GM18873 (cell line): Measurements from ENCODE around the gene CNTN6.

Source experiments
- ATAC-seq: cut with Tn5 transposase; IDR thresholded peaks from one replicate; pipeline ENCODE4 v1.9.1; 2021; ENCODE audit warnings: mild to moderate bottlenecking, moderate library complexity, moderate number of reproducible peaks; ENCODE audit not compliant: unreplicated experiment, low FRiP score

CNTN6 gene

DNA sequence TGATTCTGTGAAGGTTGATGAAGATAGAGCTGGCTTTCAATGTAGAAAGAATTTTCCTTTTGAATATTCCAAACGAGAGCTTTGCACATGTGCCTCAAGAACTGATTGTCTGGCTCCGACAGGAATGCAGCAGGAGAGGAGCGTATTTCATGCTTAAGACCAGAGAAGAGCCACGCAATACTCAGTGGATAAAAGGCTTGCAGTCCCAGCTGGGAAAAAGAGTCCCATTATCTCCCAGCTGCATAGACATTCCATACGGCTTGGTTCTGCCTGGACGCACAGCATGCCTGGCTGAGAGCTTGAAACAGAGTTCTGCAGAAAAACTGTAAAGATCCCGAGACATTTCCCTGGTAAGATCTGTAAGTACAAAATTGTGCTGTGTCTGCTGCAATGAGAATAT, at the start of gene CNTN6:
Gene CNTN6, plus strand, starts transcription at position 254 of the 400 bp plus-strand sequence. CDS start 54,985 bp downstream, outside the sequence.
- ATAC-seq, result no peak

DNA sequence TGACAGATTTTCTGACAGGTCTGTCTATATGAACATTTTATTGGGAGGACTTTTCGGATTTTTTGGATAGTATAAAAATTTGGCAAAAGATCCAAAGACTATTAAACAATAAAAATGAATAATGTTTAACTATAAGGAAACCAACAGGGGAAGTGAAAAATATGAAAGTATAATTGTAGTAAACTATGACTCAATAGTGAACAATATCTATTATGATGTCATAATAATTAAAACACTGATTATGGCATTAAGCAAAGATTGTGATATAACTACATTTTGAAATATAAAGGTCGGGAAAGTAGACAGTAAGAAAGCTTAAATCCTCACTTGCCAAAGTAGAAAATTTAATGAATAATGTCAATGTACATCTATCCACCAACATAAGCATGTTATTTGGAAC, 44.3 kb upstream of the CNTN6 start:
- no peak for ATAC-seq

DNA sequence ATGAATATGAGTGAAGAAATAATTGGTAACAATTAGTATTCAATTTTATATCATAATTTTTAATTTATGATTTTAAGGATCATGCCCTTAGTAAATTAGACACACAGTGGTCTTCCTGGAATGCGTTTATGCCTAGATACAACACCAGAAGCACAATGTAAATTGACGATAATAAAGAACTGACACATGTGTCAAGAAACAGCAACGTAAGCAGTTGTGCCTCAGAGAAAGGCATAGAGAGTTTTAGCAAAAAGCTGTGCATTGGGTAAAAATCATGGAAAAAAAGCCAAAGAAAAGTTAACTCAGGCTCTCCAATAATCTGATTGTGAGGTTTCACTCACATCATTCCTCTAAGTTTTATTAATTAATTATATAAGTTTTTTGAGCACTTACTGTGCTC, 37.0 kb upstream of the CNTN6 start:
- ATAC-seq, result no peak

DNA sequence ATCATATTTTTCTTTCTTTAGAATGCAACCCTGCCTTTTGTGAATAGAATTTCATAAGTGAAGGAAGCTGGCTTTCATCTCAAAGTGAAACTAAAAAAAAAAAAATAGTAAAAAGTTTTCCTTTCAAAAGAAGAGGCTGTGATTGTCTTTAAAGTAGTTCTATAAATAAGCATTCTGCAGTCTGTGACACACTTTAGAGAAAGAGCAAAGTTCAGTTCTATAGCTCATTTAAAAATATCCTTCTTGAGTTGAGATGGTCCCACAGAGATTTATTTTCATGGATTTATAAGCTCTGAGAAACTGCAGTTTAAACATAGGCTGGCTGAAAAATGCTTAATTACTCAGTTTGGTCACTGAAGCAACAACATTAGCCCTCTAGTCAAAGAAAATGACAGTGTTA, 36.1 kb upstream of the CNTN6 start:
- ATAC-seq, result no peak

DNA sequence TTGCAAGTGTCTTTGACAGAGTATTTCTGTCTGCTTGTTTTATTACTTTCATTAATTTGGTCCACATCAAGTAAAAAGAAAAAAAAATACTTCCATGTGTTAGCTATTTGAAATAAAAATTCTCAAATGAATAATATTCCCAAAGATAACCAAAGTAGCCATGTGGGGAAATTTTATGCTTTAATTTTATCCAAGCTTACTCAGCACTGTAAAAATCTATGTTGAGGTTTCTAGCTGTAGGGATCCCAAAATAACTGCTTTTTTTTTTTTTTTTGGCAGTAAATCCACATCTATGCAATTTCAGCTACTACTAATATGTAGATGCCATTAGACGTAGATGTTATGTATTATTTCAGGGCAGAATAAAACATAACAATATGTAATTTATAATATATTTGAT, 35.4 kb upstream of the CNTN6 start:
- ATAC-seq, result no peak

DNA sequence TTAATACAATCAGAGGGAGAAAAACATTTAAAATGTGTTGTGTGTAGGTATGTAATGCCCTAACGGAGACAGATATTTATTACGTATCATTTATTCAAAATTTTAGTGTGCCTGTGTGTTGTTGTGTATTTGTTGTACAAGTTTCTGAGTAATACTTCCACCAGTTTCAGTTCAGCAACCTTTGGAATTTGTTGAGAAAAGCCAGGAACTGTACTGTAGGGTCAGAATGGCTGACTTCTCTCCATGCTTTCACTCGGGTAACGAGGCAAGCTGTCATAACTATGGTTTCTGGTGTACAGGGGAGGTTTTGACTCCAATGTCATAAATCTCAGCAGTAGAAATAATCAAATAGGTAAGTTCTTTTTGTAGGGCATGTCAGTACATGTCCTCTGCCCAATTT, 23.8 kb upstream of the CNTN6 start:
- ATAC-seq, result no peak

DNA sequence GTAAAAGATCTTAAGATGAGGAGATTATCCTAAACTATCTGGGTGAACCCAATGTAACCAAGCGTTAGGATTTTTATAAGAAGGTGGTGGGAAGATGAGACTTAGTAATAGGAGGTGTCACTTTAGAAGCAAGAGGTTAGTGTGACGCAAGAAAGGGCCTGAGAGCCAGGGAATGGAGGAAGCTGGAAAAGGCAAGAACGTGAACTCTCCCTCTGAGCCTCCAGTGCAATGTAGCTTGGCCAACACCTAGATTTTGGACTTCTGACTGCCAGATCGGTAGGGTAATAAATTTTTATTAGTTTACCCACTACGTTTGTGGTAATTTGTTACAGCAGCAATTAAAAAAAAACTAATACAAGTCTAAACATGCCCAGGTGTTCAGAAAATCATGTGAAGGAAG, 20.8 kb upstream of the CNTN6 start:
- no peak for ATAC-seq

DNA sequence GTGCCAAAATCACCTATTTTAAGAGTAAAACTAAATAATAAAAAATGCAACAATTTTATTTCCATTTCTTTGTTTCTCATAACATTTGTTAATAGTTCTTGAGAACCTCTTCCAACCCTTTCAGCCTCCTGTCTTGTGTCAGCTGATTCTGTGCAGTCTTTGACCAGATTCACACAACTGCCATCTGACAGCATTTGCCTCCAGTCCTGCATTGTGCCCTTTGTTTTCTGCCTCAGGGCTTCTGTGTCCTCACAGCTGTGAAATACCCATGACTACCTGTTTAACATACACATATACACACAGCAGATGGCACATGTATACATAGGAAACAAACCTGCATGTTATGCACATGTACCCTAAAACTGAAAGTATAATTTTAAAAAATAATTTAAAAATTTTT, 13.2 kb upstream of the CNTN6 start:
- ATAC-seq, result no peak

DNA sequence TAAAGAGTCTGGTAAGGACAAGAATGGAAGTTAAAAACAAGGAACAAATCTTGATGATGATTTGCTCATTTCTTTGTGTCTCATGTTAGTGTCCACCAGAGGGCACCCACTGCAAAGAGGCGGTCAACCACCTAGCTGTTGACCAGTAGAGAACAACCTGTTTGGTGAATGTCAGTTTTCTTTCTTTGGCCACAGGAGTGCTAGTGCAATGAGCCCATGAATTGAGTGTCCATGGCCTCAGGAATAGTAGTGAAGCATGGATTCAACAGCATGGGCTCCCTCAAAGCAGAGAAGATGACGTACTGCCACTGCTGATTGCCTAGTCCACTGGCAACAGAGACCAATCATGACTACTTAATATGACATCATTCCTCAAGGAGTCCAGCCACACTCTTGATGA, 10.7 kb upstream of the CNTN6 start:
- ATAC-seq, result no peak

DNA sequence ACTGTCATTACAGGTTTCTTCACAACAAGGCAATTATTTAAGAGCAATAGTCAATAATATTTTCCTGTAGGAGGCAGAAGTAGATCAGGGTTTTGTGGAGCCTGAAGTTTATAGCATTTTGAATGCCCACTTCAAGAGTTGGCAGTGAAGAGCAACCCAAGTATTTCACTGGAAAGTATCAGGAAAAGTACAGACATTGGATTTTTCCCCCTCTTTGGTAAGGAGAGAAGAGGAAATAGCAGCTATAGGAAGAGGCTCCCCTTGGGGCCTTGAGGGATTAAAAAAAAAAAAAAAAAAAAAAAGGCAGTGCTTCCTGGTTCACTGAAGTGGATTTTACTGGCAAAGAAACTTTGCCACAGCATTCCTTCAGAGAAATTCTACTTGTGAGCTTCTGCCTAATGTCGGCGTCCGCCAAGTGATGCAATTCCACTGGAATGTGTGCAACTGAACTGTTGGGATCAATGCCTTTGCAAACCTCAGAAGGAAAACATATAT, 5.7 kb upstream of the CNTN6 start:
- no peak for ATAC-seq

DNA sequence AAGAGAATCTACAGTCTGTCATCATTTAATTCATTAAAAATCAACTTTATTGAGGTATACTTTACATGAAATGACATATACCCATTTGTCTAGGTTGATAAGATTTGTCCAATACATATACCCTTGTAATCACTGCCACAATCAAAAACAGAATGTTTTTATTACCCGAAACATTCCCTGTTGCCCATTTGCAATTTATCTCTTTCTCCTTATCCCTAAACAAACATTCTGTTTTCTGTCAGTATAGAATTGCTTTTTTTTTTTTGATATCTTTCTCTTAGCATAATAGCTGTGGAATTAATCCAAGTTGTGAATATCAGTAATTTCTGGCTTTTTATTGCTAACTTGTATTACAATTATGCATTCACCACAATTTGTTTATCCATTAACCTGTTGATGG, 4.3 kb upstream of the CNTN6 start:
- no peak for ATAC-seq

DNA sequence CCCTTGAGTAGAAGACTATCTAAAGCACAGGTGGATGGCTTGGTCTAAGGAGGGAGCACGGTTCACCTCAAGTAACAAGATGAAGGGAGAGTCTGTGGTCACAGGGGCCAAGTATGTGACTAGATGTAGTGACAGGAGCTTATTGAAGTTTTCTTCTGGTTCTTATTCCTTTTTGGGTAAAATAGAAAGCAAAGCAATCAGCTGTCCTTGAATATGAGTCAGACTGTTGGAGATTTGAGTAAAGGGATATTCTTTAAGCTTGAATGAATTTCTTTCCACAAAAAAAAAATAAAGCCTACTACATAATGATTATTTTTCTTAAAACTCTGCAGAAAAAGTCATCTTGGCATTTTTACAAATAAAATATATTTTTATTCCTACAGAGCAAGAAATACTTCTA, 1.5 kb upstream of the CNTN6 start:
- ATAC-seq, result no peak

DNA sequence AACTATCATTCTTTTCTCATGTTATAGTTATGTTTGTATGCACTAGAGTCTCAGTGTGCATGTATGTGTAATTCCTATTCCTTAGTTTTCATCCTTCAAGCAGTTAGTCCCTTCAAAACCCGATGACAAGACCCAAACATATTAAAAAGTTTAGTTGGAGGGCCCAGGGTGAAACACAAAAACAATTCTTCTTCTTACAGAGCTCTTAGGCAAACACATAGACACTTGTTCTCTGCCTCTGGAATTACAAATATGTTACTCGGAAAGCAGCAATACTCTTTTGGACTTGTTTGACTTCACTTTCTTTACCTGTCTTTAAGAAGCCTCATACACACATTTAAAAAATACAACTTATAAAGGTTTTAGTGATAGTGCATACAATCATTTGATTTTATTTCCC, 763 bp upstream of the CNTN6 start:
- no peak for ATAC-seq

DNA sequence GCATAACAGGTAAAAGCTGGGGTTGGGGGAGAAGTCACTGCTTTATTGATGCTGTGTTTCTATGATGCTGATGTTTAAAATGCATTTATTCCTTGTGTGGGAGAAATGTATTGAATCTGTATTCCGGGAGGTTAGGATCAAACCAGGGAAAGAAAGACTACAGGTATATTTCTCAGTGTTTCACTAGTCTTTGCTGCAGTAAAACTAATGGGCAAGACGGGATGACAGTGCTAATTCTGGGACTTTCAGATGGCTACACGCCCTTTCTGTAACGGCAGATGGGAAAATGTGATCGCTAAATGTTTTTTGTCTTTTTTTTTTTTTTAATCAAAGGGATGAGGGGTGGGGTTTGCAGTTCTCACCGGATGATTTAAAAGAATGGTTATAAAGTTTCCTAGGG, 393 bp downstream of the CNTN6 start:
- ATAC-seq, result no peak

DNA sequence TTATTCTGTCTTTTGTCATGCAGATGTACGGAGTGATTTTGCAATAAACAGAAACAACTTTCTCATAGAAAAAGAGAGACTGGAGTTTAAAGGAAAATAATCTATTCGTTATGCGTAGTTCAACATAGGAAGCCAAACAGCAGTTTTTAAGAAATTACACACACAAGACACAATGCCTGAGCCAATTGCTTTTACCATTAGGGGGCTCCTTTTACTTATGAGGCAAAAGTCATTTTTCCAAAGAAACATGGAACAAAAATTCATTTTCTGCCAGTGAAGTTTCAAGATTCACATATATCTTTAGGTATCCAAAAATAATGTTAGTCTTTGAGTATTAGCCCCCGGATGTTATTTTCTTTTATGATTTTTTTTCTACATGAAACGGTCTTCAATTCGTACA, 10.7 kb downstream of the CNTN6 start:
- no peak for ATAC-seq

DNA sequence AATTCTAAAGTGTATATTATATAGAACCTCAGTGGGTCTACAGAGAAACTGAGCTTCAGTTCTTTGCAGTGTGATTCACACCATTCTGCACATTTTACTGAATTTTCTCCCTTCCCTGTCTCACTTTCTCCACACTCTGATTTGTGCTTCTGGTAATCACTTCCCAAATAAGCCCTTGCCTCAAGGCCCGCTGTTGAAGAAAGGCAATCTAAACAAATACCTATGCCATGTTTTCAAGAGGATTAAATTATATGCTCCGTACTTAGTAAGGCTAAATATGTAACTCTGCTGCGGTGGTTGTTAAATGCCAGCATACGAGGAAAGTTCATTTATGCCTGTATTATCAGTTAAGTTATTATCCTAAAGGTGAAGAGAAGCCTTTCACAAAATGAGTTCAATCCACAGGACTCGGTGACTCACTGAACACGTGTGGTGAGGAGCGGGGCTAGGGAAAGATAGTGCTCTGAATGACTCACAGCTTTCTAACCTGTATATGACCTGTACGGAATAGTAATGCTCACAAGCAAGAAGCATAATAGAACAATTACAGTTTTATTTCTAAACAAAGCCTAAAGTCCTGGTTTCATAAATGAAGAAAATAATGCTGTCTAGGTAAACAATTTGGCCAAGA, 25.1 kb downstream of the CNTN6 start:
- ATAC-seq, result no peak

DNA sequence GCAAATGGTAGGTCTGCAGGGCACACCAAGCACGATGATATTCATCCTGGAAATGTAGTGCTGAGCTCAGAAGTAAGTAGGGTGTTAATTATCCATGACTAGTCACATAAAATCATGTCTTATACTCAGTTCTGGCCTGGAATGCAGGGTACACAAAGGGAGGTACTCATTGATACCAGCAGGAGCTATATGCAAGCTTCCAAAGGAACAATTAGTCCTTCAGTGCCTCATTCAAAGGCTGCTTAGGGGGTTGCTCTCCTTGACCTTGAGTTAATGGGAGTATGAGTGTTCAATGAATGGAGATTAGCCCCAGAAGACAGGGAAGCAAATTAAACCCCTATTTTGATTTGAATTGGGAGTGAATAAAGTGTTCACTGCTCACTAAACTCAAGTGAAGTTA, 38.3 kb downstream of the CNTN6 start:
- ATAC-seq, result no peak

DNA sequence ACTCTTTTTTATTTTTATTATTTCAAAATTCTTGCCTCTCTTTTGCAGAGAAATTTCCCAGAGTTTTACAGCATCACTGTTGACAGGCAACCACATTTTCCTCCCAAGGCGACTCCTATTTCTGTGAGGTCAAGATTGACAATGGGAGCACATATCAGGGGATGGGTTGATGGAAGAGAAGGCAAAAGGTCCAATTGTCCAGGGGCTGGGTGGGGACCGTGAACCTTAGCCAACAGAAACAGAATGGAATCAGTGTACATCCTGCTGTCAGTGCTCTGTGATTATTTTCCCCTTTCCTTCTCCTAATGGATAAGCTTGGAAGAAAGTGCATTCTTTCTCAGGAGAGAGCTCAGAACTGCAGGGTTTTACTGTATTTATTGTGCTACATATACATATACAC, 42.4 kb downstream of the CNTN6 start:
- no peak for ATAC-seq

DNA sequence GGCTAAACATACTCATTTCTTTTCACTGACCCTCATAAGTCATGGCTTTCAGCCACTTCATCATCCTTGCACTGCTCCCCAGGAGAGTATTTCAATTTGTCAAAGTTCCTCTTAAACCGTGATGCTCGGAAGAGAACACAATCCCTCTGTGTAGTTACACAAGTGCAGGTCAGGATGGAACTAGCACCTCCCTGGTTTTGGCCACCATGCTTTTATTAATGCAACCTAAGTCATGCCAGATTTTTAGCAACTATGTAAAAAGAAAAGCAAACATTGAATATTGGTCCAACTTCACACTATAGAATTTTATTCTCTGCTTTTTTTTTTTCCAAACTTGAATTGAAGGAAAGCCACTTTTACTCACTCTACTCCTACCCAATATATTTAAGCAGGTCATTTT, 45.2 kb downstream of the CNTN6 start:
- no peak for ATAC-seq

DNA sequence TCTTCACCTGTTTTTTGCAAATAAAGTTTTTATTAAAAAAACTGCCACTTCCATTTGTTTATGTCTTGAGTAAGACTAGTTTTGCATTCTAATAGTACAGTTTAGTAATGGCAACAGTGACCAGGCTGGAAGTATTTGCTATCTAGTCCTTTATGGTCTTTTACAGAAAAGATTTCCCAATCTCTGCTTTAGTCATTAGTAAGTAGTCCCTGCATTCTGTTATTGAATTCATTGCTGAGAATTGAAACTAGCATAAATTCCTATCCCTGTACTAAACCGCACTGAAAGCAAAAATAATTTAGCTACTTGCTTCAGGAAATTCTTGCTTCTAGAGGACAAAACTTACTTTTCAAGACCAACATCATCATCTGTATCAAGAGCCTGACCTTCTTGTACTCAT, 46.2 kb downstream of the CNTN6 start:
- no peak for ATAC-seq

DNA sequence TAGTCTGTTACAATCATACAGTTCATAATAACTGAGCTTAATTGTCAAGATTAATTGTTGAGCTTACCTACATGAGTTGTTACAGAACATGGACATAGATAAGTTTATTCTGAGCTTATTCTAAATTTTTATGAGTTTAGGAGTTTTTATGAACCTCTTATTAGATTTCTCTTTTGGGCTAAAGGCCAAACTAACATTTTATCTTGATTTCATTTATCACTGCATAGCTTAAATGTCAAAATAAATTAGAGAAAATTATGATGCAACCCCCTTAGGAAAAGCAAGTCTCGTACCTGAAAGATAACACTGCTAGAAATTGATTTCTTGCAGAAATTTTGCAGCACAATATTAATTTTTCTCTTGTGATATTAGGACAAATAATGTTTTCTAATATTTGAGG, 54.5 kb downstream of the CNTN6 start:
- no peak for ATAC-seq

DNA sequence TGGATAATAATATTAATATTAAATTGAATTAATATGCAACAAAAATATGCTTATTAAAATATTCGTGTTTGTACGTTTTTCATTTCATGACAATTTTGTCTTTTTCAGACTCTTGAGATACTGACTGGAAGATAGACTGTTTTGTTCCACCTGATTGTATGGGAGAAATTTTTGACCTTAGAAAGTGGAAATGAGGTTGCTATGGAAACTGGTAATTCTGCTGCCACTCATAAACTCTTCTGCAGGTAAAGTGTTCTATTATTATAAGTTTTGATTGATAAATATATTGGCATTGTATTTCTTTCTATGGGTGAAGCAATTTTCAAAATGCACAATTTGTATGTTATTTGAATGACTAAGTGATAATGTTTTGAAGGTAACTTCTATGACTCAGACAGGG, 55.0 kb downstream of the CNTN6 start:
- ATAC-seq, result no peak

DNA sequence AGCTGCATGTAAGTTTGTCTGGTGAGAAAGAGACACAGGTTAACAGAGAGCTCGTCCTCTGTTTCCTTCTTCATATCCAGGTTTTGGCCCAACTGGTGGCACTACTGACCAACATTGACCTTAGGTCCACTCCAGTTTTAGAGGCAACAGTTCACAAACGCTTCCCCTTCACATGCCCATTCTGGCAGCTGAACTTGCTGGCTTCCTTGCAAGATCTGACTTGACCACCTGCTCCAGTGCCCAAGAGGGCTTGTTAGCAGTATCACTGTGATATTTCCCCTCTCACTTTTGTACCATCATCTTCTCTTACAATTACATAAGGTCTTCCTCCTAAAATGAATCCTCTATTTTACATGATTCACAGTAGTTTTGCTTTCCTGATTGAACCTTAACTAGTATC, 71.3 kb downstream of the CNTN6 start:
- ATAC-seq, result no peak
